Tibial artery (tissue), 4 donors: ENCODE measurements around the gene ABR.

ENCODE experiments used
- DNase-seq, 2 donors: peaks; one replicate each; pipeline ENCODE4 v3.0.0-alpha.2; 2019
- H3K27ac ChIP-seq, 2 donors: fragments of 200-600 bp; sonication (generic) in 1 of 2; 1 replicate in 1 of 2; 2 replicates in 1 of 2; pipeline ENCODE4 v1.5.1; 2018 to 2019; ENCODE audit warnings: mild to moderate bottlenecking in 1 of 2
- H3K27me3 ChIP-seq, 2 donors: fragments of 200-600 bp; sonication (generic) in 1 of 2; one replicate each; pipeline versions ENCODE4 v1.5.1 to v1.6.0; 2016 to 2019
- H3K36me3 ChIP-seq, 3 donors: fragments of 200-600 bp; sonication (generic) in 2 of 3; one replicate each; pipeline ENCODE4 v1.5.1; 2016 to 2019; ENCODE audit warnings: mild to moderate bottlenecking in 2 of 3
- H3K4me1 ChIP-seq, 4 donors: fragments of 200-600 bp; sonication (generic) in 2 of 4; 1 replicate in 3 of 4; 2 replicates in 1 of 4; pipeline ENCODE4 v1.5.1; 2016 to 2019
- H3K4me3 ChIP-seq, 2 donors: fragments of 200-600 bp; sonication (generic) in 1 of 2; 1 replicate in 1 of 2; 2 replicates in 1 of 2; pipeline ENCODE4 v1.5.1; 2018 to 2019; ENCODE audit warnings: mild to moderate bottlenecking in 2 of 2
- H3K9me3 ChIP-seq, 3 donors: fragments of 200-600 bp; sonication (generic) in 1 of 3; one replicate each; pipeline ENCODE4 v1.5.1; 2016 to 2019
- intact Hi-C: fragments of 100-400 bp; cut with DNase I; formaldehyde crosslinking; loops from one replicate; pipeline ENCODE4 v1.15.0; 2023; ENCODE audit warnings: low total_unique reads
- TF ChIP-seq, protein P1 (sequence below), 2 experiments: fragments of 200-600 bp in 1 of 2; fragments of 450-650 bp in 1 of 2; IDR thresholded peaks; one replicate each; pipeline ENCODE4 v1.5.1; 2017 to 2019; ENCODE audit warnings: antibody characterized with exemption in 2 of 2, mild to moderate bottlenecking in 1 of 2, moderate library complexity in 1 of 2

ABR gene

DNA sequence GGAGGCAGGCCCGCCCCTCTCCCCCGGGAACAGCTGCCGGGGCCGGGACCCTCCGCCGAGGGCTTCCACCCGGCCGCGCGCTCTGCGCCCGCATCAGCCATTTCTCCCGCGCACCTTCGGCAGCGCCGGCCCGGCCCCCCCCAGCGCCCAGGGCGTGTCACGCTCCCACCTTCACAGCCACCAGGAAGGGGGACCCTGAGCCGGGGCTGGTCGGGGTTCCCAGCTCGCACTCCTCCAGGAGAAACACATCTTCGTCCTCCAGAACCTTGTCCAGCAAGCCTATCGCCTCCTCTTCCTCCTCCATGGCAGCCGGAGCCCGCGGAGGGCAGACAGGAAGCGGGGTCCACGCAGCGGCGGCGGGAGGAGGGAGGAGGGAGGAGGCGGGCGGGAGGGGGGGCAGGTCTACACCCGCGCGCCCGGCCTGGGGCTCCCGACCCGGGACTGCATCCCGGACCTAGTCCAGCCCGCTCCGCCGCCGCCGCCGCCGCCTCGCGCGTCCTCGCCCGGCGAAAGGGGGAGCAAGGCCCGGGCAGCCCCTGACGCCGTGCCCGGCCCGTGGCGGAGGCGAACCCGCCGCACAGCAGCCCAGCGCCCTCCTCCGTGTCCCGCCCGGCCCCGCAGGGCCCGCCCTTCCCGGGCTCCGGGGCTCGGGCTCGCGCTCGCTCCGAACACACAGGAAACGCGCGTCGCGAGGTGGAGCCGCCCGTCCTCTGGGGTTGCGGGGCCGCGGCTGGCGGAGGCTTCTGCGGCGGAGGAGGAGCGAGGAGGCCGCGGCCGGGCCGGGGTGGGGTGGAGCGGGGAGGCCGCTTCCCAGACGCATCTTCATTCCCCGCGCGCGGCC is 70.8 kb downstream of the ABR start:
- Histone ChIP-seq H3K27ac (peak overlapping the region; percentile 99 to 100), H3K9me3 (no peaks in the 10 kb centered on the region), H3K4me1 (peaks cover 15 to 88% (median 71%) of the 10 kb centered on the region in 4 donors), H3K27me3 (no peaks in the 10 kb centered on the region), H3K4me3 (peak overlapping the region; percentile 76 to 92), H3K36me3 (no peaks in the 10 kb centered on the region)
- TF ChIP-seq, protein P1, sequence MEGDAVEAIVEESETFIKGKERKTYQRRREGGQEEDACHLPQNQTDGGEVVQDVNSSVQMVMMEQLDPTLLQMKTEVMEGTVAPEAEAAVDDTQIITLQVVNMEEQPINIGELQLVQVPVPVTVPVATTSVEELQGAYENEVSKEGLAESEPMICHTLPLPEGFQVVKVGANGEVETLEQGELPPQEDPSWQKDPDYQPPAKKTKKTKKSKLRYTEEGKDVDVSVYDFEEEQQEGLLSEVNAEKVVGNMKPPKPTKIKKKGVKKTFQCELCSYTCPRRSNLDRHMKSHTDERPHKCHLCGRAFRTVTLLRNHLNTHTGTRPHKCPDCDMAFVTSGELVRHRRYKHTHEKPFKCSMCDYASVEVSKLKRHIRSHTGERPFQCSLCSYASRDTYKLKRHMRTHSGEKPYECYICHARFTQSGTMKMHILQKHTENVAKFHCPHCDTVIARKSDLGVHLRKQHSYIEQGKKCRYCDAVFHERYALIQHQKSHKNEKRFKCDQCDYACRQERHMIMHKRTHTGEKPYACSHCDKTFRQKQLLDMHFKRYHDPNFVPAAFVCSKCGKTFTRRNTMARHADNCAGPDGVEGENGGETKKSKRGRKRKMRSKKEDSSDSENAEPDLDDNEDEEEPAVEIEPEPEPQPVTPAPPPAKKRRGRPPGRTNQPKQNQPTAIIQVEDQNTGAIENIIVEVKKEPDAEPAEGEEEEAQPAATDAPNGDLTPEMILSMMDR (IDR thresholded peaks at IDR 0.05) = peak in 1 of 2 experiments; percentile 7
- intact Hi-C loops = no loop called here
- DNase-seq = peak in 1 of 2 donors; percentile 80

DNA sequence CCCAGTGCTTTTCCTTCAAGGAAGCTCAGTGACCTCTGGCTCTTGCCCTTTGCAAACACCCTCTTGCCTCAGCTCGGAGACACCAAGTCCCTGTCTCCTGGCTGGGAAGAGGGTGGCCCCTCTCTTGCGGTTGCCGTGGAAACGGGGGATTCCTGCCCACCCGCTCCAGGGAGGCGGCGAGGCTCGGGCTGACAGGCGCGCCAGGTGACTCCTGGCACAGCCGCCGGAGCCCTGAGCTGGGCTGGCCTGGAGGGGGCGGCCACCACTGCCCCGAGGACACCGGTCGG is 71.4 kb downstream of the ABR start:
- Histone ChIP-seq H3K9me3 (no peaks in the 10 kb centered on the region), H3K27me3 (no peaks in the 10 kb centered on the region), H3K4me3 (peak overlapping the region; percentile 76 to 92), H3K36me3 (no peaks in the 10 kb centered on the region), H3K27ac (peak overlapping the region; percentile 99 to 100), H3K4me1 (peaks cover 15 to 88% (median 76%) of the 10 kb centered on the region in 4 donors)
- TF ChIP-seq, protein P1 (IDR thresholded peaks at IDR 0.05) = no peak
- no peak for DNase-seq
- intact Hi-C loops = no loop called here

DNA sequence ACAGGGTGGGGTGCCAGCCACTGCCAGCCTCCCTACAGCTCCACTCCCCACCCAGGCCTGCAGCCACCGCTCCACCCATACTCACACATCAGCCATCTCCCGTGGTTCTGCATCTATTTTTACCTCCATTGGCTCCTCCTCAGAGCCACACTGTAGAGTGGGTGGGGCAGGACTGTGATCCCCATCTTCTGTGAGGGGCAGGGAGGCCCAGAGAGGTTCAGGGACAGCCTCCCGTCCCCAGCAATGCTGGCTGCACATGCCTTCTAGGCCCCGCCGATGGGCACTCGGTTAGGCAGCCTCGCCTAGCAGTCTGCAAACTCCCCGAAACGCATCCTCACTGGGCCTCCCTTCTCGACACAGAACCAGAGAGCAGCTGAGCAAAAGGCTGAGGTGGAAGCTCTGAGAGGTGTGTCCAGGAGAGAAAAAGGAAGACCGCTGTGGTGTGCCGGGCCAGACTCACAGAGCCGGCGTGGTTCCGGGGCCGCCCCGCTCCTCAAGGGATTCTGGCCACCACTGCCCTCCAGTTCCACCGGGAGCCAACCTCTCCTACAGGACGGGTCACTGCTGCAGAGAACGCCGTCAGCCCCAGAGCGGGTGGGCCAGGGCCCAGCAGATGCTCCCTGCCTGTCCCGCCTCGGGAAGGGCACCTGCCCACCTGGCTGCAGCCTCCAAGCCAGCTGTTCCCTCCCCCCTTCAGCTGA is 71.9 kb downstream of the ABR start:
- peak in 1 of 2 donors; percentile 90 for DNase-seq
- Histone ChIP-seq H3K4me3 (peak overlapping the region; percentile 76 to 92), H3K27ac (peak overlapping the region; percentile 99 to 100), H3K36me3 (no peaks in the 10 kb centered on the region), H3K27me3 (no peaks in the 10 kb centered on the region), H3K9me3 (no peaks in the 10 kb centered on the region), H3K4me1 (peaks cover 15 to 90% (median 78%) of the 10 kb centered on the region in 4 donors)
- TF ChIP-seq, protein P1 (IDR thresholded peaks at IDR 0.05) = no peak
- intact Hi-C loops = no loop called here

DNA sequence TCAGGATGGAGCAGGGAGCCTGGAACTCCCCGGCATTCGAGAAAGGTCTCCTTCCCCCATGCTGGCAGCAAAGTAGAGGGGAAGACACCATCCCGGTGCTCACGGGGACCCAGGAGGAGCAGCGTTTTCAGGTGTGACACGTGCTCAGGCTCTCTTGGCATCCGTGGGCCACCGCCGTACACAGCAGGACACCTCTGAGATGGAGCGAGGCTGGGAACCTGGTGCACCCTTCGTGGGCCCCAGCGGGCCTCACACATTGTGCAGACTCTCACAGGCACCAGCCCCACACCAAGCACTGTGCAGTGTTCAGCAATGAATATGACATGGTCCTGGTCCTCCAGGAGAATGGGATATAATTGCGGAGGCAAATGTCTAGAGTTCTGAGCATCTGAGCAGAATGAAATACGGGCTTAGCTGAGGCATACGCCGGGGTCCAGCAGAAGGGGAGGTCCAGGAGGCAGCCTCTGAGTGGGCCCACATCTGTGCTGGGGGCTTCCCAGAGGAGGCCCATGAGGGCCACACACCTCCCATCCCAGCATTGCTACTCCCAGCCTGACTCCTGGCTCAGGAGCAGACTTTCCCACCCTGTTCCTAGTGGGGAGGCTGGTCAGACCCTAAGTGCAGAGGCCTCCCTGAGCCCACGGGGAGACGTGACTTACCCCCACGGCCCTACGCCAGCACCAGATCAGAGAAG is 72.6 kb downstream of the ABR start:
- Histone ChIP-seq H3K27ac (peak overlapping the region; percentile 99 to 100), H3K9me3 (no peaks in the 10 kb centered on the region), H3K4me3 (peak overlapping the region; percentile 76 to 92), H3K4me1 (peaks cover 15 to 87% (median 76%) of the 10 kb centered on the region in 4 donors), H3K36me3 (no peaks in the 10 kb centered on the region), H3K27me3 (no peaks in the 10 kb centered on the region)
- intact Hi-C loops = no loop called here
- TF ChIP-seq, protein P1 (IDR thresholded peaks at IDR 0.05) = no peak
- no peak for DNase-seq

DNA sequence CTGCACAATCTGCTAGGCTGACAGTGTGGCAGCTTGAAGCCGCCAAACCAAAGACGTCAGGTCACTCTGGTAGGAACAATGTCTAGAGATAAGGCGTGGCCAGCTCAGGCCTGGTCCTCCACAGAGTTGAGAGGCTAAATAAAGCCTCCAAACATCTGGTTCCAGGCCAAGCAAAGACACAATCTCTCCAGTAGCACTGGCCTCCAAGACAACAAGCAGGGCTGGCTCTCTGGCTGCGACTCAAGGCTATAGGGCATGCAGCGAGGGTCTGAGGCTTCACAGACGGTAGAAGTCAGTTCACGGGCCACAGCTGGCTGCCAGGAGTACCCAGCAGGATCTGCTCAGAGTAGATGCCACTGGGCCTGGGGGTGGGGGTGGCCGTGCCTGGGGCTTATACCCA is 75.6 kb downstream of the ABR start:
- DNase-seq = peak in 1 of 2 donors; percentile 82
- Histone ChIP-seq H3K36me3 (peaks cover 5 to 20% (median 15%) of the 10 kb centered on the region in 3 donors), H3K27me3 (no peaks in the 10 kb centered on the region), H3K9me3 (no peaks in the 10 kb centered on the region), H3K27ac (peak overlapping the region; percentile 79 to 100), H3K4me1 (peaks cover 0 to 58% (median 47%) of the 10 kb centered on the region in 4 donors), H3K4me3 (no peak overlapping the region)
- intact Hi-C loops = no loop called here
- TF ChIP-seq, protein P1 (IDR thresholded peaks at IDR 0.05) = no peak
